Stimulated activated CD4-positive, alpha-beta T cell treated with anti-CD3 and anti-CD28 coated beads, TNF-alpha, amount 100 ng/mL, for 1 hour (primary cell): ENCODE data around the gene ROPN1L.
"Not testable (repeated sequence)": the region's sequence is repeated elsewhere in the genome, so short reads cannot be mapped to it uniquely, and the experiment has no call there.

Experiments used
- DNase-seq, 3 donors: peaks; one replicate each; pipeline ENCODE4 v3.0.0-alpha.2; 2020; ENCODE audit warnings: low read depth in 3 of 3, low spot score in 1 of 3

The ROPN1L gene

GRCh38 chr5:10441083-10441991 lies at the start of gene ROPN1L:
Gene ROPN1L, plus strand, starts transcription at chr5:10441879. Its CDS starts 289 bp downstream, at chr5:10442168.
- peak; percentile 46 to 72 (median 55) for DNase-seq

- not testable (repeated sequence) for DNase-seq
Measured at GRCh38 chr5:10392567-10393328, 48.9 kb upstream of the ROPN1L start.

DNA sequence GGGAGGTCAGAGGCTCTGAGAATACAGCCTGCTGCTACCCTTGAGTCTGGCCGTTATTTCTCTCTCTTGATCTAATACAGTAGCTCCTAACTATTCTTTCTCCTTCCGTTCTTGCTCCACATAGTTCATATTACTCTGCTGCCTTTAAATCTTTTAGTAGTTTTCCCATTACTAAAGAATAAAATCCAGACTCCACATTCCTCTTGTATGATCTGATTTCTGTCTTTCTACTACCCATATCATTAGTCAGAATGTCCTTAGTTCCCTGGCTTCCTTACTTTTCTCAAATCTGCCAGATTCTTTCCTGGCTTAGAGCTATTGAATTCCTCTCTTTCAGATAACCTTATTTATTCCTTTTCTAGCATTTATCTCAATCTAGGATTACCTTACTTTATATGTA lies 48.2 kb upstream of the ROPN1L start:
- no peak for DNase-seq

DNA sequence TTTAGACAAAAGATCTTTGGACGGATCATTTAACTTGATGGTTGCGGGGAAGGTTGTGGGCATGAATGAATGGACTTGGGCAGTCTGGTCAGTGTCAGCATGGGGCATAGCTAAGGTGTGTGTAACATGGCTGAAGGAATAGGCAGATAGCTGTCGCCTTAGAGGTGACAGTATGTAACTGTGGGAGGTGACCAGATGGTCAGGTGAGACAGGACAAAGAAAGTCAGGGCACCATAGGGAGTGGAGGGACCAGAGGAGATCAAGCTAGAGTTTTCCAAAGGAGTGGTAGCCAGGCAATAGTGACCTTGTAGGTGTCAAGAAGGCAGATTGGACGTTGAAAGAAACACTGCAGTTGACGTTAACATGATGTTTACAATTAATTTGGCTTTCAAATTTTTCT lies 45.1 kb upstream of the ROPN1L start:
- DNase-seq: no peak

GRCh38 chr5:10399839-10400238 lies 41.8 kb upstream of the ROPN1L start:
- no peak for DNase-seq

GRCh38 chr5:10400411-10400810 lies 41.3 kb upstream of the ROPN1L start:
- DNase-seq: no peak

DNA sequence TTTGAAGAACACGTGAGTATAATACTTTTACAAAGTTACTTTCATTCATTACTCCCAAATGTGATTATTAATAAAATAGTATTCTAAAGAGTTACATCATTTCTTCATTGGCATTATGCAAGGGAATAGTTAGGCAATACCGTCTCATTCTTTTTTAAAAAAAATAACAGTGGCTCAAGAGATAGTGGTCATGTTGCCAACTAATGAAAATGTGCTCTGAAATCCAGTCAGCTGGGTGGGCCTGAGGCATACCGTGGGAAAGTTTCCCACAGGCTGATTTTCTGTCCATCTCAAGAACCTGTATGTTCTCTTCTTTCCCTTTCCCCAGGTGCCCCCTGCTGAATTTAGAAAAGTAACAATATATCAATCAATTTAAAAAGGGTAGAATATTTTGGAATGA lies 40.8 kb upstream of the ROPN1L start:
- DNase-seq: no peak

- DNase-seq: no peak
Measured at GRCh38 chr5:10401498-10401897, 40.2 kb upstream of the ROPN1L start.

DNA sequence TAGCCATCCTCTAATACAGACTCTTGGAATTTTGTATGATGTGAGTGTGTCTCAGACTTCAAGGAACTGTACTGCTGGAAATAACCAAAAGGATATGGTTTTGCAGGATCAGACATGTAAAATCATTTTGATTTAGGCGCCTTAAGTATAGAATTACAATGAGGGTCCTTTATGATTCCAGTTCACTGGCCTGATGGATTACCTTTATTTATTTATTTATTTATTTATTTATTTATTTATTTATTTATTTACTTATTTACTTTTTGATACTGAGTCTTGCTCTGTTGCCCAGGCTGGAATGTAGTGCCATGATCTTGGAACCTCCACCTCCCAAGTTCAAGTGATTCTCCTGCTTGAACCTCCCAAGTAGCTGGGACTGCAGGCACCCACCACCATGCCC lies 37.9 kb upstream of the ROPN1L start:
- no peak for DNase-seq

DNA sequence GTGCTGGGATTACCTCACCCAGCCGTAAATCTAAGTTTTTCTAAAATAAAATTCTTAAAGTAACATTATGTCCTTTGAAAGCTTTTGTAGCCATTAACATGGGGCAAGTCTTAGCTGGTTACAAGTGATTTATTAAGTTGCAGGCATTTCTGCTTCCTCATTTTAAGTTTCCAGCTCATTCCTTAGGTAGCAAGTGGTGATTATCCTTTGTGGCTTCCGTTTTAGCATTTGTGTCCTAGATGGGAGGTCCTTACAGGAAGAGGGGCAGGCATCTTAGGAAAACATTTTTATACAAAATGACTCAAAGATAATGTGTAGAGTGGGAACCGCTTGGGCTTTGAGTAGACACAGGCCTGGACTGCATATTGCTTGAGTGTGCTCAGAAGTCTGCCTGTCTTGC lies 35.0 kb upstream of the ROPN1L start:
- DNase-seq: no peak

DNA sequence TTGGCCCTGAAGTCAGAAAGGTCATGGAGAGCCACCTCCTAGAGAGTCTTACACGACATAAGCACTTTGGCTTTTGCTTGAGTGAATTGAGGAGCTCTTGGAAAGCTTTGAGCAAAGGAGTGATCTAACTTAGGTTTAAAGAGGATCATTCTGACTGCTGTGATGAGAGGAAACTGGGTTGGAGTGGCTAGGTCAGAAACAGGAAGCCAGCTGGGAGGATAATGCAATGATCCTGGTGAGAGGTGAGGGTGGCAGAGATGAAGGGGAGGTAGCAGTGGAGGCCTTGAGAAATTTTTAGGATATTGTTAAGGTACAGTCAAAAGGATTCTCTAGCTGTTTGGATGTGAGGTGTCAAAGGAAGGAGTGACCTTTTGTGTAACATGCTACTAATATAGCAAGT lies 32.2 kb upstream of the ROPN1L start:
- DNase-seq: no peak

GRCh38 chr5:10410662-10411061 lies 31.0 kb upstream of the ROPN1L start:
- DNase-seq: no peak

DNA sequence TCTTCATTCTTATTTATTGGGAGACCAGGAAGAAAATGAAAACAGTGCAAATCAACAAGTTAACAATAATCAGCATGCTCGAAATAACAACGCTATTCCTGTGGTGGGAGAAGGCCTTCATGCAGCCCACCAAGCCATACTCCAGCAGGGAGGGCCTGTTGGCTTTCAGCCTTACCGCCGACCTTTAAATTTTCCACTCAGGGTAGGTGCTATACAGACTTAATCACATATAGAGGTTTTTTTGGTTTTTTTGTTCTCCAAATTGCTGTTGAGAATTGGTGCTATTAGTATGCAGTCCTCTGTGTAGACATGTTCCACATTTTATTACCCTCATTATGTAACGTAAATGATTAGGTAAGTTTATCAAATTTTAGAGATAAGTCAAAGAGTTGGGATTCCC lies 30.3 kb upstream of the ROPN1L start:
- no peak for DNase-seq

- no peak for DNase-seq
Measured at GRCh38 chr5:10416868-10417267, 24.8 kb upstream of the ROPN1L start.

DNA sequence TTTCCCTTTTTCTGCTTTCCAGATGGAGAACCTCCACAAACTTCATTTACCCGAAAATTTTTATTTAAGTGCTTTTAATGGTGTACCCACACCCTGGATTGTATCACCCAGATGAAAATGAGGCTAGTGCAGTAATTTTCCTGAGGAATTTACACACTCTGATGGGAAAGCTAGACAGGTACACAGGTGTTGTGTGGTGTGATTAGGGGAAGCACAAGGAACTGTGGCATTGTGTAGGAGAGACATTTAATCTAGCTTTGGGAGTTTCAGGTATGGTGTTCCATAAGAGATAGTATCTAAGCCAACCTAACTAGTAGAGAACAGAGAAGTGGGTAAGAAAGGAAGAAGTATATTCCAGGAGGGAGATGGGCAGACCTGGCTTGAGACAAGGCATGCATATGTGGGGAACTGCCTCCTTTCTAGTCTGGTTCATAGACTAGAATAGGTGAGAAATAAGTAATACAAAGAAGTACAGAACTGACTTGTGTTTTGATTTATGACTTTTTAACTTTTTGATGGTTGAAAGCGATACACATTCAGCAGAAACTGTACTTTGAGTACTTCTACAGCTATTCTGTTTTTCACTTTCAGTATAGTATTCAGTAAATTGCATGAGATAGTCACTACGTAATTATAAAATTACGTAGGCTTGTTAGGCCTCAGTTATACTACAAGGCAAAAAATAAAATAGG lies 22.9 kb upstream of the ROPN1L start:
- no peak for DNase-seq

DNA sequence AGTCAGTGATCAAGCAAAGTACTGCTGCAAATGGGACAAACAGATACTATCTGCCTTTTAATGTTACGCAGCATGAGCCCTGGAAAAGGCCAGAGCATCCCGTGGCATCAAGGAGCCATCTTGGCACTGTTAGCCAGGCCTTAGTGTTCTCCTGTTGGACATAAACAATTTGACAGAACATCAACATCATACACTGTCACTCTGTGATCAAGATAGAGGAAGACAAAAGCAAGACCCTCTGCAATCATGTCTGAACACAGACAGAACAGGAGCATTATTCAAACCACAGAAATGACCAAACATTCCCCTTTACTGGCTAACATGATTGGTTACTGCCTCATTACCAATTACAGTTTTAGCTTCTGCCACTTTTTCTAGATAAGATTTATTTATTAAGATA lies 21.2 kb upstream of the ROPN1L start:
- no peak for DNase-seq

GRCh38 chr5:10420932-10421331 lies 20.7 kb upstream of the ROPN1L start:
- no peak for DNase-seq

DNA sequence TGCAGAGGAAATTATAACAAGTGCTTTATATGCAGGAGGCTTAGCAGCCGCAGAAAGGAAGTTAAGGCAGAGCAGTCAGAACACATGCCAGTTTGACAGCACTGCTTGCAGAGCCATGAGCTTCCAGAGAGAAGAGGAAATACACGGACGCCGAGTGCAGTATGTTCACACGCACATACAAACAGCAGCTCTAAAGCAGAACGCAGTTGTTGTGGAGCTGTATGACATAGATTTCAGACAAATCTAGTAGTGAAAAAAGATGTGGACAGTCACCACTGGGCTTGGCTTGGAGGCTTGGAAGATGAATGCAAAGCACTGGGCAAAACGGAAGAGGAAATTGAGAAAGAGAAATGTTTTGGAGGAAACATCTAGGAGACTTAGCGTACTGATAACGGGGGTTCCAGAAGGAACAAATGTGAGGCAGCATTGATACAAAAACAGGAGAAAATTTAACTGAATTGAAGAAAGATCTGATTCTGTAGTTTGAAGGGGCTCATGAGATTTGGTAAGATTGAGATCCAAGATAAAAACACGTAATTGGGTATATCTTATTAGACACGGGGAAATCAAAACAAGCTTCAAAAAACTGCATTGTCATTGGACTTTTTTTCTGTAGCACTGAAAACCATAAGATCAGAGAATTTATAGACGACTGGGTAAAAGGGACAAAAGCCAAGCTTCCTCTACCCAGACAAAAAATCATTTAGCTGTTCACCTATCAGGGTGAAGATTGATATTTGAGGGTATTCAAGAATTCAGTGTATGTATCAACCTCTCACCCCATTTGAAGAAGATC lies 19.6 kb upstream of the ROPN1L start:
- DNase-seq: no peak

- DNase-seq: no peak
Measured at GRCh38 chr5:10423022-10423421, 18.7 kb upstream of the ROPN1L start.

GRCh38 chr5:10424124-10424731 lies 17.5 kb upstream of the ROPN1L start:
- DNase-seq: no peak

DNA sequence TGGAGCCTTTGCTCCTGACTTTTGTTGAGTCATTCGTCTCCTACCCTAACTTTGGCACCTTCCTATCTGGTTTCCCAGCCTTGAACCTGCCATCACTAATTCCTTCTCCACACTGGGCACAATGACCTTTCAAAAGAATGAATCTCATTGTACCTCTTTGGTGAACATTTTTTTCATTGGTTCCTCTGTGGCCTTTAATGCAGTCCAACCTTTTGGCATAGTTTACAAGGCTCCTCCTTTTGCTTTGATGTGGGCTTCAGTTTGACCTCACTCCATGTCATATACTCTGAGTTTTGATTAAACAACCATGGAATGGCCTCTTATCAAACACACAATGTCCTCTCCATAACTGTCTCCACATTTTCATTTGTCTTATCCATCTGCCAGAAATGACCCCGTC lies 14.5 kb upstream of the ROPN1L start:
- DNase-seq: no peak
